Epithelial cell of prostate (primary cell): ENCODE measurements around the gene SMARCD1.
A peak's percentile ranks its signal among the peaks of the same experiment; 100 is the strongest.
"Not testable (repeated sequence)": the region's sequence is repeated elsewhere in the genome, so short reads cannot be mapped to it uniquely, and the experiment has no call there.

Experiments
- DNase-seq: peaks from one replicate; pipeline ENCODE4 v3.0.0-alpha.2; 2011; ENCODE audit warnings: low read depth, low spot score
- H3K27ac ChIP-seq: fragments of 450-650 bp; 2 replicates; pipeline ENCODE4 v1.5.1; 2017; ENCODE audit warnings: mild to moderate bottlenecking

SMARCD1 gene

GRCh38 chr12:50074936-50075807, 10.0 kb upstream of the SMARCD1 start:
- H3K27ac ChIP-seq = no peak overlapping the region
- no peak for DNase-seq

- DNase-seq = no peak
- H3K27ac ChIP-seq = no peak overlapping the region
These were observed 9.4 kb upstream of the SMARCD1 start for GRCh38 chr12:50075808-50076170.

- DNase-seq = no peak
- no peak overlapping the region for H3K27ac ChIP-seq
These were observed 8.0 kb upstream of the SMARCD1 start for GRCh38 chr12:50077099-50077498.

- H3K27ac ChIP-seq = no peak overlapping the region
- DNase-seq = no peak
These were observed 6.9 kb upstream of the SMARCD1 start for GRCh38 chr12:50078281-50078680.

- no peak overlapping the region for H3K27ac ChIP-seq
- DNase-seq = no peak
These were observed 5.4 kb upstream of the SMARCD1 start for GRCh38 chr12:50079771-50080170.

- DNase-seq = no peak
- no peak overlapping the region for H3K27ac ChIP-seq
These were observed 3.9 kb upstream of the SMARCD1 start for GRCh38 chr12:50081096-50081808.

- H3K27ac ChIP-seq = no peak overlapping the region
- DNase-seq = no peak
These were observed 2.5 kb upstream of the SMARCD1 start for GRCh38 chr12:50082644-50083043.

GRCh38 chr12:50083301-50083700, 1.8 kb upstream of the SMARCD1 start:
- H3K27ac ChIP-seq = no peak overlapping the region

GRCh38 chr12:50084409-50084774, 750 bp upstream of the SMARCD1 start:
- not testable (repeated sequence) for DNase-seq
- peak overlapping the region; percentile 100 for H3K27ac ChIP-seq

More at GRCh38 chr12:50083301-50083700, 1.8 kb upstream of the SMARCD1 start:
- DNase-seq = no peak

- H3K27ac ChIP-seq = peak overlapping the region; percentile 100
- no peak for DNase-seq
These were observed 502 bp downstream of the SMARCD1 start for GRCh38 chr12:50085615-50086072.

- peak overlapping the region; percentile 100 for H3K27ac ChIP-seq
- DNase-seq = no peak
These were observed 1.0 kb downstream of the SMARCD1 start for GRCh38 chr12:50086148-50086547.

- no peak for DNase-seq
- H3K27ac ChIP-seq = peak overlapping the region; percentile 100
These were observed 2.0 kb downstream of the SMARCD1 start for GRCh38 chr12:50087151-50087550.

GRCh38 chr12:50087995-50088394, 2.9 kb downstream of the SMARCD1 start:
- peak; percentile 56 for DNase-seq
- H3K27ac ChIP-seq = peak overlapping the region; percentile 100

GRCh38 chr12:50088577-50089335, 3.6 kb downstream of the SMARCD1 start:
- no peak for DNase-seq
- peak overlapping the region; percentile 100 for H3K27ac ChIP-seq

GRCh38 chr12:50089730-50090129, 4.6 kb downstream of the SMARCD1 start:
- H3K27ac ChIP-seq = peak overlapping the region; percentile 100
- DNase-seq = no peak

- DNase-seq = no peak
- no peak overlapping the region for H3K27ac ChIP-seq
These were observed 5.2 kb downstream of the SMARCD1 start for GRCh38 chr12:50090391-50090790.

- DNase-seq = no peak
- H3K27ac ChIP-seq = no peak overlapping the region
These were observed 12.8 kb downstream of the SMARCD1 start for GRCh38 chr12:50097952-50098351.

- DNase-seq = no peak
- peak overlapping the region; percentile 27 for H3K27ac ChIP-seq
These were observed 14.3 kb downstream of the SMARCD1 start for GRCh38 chr12:50099302-50100008.

- H3K27ac ChIP-seq = no peak overlapping the region
- DNase-seq = no peak
These were observed 15.4 kb downstream of the SMARCD1 start for GRCh38 chr12:50100561-50100960.

GRCh38 chr12:50101663-50102062, 16.5 kb downstream of the SMARCD1 start:
- DNase-seq = no peak

More at GRCh38 chr12:50101663-50102062, 16.5 kb downstream of the SMARCD1 start:
- no peak overlapping the region for H3K27ac ChIP-seq
